NCI-H2081 (cell line): Measurements from ENCODE around the gene ADAMTS2.

Experiments used
- DNase-seq, 2 experiments: peaks; one replicate each; lab custom pipeline; 2025; lab: John Stamatoyannopoulos, UW

The ADAMTS2 gene

GRCh38 chr5:179254638-179255271, 90.5 kb downstream of the ADAMTS2 start:
- DNase-seq: no peak

DNA sequence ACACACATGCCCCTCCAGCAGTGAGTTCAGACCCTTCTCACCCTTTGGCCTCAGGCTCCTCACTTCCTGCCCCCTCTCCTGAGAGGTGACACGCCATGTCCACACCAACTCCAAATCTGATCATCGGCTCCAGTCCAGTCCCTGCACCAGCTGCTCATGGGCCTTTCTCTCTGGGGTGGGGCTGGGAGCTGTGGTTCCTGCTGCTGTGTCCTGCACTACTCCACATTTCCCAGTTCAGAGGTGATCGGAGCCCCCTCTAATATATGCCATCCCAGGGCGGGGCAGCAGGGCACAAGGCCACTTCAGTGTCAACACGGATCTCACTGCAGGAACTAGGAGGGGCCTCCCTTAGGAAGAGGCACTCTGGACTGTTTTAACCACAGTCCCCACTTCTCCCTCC, 91.5 kb downstream of the ADAMTS2 start:
- no peak for DNase-seq

DNA sequence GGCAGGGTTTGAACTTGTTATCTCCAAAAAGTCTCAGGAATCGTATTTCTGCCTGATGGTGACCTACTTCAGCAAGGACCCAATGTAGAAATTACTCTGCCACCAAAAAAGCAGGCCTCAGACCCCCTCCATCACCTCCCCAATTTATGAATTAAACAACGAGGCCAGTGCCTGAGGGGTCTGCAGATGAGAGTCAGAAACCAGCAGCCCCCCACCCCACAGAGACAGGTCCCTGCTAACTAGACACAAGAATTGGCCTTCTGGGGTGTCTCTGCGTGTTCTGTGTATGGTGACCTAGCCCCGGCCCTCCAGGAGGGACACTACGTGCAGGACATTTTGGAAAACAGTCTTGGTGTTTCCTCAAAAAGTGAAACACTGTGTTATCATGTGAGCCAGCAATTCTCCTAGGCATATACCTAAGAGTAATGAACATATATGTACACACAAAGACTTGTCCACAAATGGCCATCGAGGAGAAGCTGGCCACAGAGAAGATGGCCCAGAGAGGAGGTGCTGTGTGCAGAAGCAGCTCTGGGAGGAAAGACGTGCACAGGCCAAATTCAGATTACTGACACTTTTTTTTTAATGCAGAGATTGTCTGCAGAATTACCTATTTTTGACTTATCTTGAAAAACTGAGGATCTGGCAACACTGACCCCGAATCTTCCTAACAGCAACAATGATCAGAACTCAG, 93.8 kb downstream of the ADAMTS2 start:
- DNase-seq: no peak

DNA sequence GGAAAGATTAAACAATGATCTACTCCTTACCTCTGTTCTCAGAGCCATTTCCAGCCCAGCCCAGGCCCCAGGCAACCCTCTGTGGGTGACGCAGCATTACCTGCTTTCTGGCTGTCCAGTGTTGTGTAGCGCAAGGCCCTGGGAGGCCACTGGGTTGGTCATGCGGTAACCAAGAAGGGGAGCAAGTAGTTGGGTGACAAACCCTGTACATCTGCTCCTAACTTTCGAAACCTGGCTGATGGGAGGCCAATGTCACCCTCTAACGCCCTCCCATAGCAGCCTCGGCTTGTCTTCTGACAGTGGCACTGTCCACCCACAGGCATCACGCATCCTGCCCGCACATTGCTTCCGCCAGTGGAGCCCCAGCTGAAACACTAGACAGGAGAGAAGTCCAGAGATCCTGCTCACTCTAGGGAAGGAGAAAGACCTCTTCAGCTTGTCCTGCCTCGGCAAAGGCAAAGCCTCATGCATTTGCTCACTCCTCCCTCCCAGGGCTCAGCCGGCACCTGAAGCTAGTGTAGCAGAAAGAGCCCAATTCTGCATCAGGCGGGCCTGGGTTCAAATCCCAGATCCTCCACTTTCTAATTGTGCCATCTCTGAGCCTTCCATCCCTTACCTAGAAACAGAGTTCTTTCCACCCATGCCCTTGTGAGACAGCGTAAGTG, 94.6 kb downstream of the ADAMTS2 start:
- no peak for DNase-seq

- no peak for DNase-seq
Measured at GRCh38 chr5:179246227-179246626, 99.0 kb downstream of the ADAMTS2 start.

DNA sequence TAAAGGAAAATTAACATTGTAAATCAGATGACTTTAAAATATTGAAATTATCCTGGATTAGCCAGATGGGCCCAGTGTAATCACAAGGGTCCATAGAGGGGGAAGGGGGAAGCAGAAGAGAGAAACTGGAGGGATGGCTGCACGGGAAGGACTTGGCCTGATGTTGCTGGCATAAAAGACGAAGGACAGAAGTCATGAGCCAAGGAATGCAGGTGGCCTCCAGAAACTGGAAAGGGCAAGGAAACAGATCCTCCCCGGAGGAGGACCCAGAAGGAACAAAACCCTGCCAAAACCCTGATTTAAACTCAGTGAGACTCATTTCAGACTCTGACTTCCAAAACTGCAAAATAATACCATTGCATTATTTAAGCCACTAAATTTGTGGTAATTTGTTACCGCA, 100.2 kb downstream of the ADAMTS2 start:
- DNase-seq: no peak

DNA sequence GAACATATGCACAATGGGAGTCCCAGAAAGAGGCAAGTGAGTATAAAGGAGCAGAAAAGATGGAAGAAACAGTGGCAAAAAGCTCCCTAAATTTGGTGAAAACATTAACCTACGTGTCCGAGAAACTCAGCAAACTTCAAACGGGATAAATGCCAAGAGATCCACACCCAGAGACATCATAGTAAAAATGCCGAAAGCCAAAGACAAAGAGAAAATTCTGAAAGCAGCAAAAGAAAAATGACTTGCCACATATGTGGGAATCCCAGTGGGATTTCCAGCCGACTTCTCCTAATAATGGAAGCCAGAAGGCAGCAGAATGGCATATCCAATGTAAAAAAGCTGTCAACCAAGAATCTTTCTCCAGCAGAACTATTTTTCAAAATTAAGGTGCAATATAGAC, 101.2 kb downstream of the ADAMTS2 start:
- DNase-seq: no peak

GRCh38 chr5:179243333-179243732, 101.9 kb downstream of the ADAMTS2 start:
- no peak for DNase-seq

DNA sequence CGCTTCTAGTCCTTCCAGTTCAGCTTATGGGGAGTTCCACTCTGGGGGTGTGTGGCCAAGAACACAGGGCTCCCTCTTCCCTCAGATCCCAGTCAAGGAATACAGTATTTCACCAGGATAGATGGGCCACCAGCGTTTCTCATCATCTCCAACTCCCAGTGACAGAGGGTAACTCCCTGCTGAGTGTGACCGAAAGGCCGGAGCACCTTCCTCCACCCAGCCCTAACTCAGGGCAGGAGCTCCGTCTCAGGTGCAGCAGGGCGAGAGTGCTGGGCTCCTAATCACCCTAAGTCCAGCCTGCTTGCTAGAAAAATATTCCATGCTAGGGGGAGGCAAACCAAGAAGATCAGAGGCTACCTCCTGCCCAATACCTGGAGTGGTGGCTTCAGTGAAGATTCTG, 102.6 kb downstream of the ADAMTS2 start:
- no peak for DNase-seq

GRCh38 chr5:179241764-179242370, 103.4 kb downstream of the ADAMTS2 start:
- DNase-seq: no peak

DNA sequence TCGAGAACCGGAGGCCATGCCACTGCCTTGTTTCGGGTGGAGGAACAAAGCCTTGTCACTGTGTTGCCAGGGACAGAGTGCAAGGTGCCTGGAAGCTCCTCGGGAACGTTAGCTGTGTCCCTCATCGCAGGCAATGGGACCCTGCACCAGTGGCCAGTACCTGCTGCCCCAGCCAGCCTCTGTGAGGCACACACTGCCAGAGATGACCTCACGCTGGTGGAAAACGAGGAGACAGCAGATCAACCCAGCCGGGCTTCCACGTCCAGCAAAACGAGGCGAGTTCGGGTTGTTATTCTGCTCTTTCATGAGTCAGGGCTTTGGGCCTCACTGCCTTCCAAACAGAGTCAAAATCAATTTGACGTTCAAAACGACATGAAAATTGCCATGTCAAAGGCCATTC, 104.1 kb downstream of the ADAMTS2 start:
- no peak for DNase-seq

GRCh38 chr5:179240561-179240960, 104.7 kb downstream of the ADAMTS2 start:
- DNase-seq: no peak

DNA sequence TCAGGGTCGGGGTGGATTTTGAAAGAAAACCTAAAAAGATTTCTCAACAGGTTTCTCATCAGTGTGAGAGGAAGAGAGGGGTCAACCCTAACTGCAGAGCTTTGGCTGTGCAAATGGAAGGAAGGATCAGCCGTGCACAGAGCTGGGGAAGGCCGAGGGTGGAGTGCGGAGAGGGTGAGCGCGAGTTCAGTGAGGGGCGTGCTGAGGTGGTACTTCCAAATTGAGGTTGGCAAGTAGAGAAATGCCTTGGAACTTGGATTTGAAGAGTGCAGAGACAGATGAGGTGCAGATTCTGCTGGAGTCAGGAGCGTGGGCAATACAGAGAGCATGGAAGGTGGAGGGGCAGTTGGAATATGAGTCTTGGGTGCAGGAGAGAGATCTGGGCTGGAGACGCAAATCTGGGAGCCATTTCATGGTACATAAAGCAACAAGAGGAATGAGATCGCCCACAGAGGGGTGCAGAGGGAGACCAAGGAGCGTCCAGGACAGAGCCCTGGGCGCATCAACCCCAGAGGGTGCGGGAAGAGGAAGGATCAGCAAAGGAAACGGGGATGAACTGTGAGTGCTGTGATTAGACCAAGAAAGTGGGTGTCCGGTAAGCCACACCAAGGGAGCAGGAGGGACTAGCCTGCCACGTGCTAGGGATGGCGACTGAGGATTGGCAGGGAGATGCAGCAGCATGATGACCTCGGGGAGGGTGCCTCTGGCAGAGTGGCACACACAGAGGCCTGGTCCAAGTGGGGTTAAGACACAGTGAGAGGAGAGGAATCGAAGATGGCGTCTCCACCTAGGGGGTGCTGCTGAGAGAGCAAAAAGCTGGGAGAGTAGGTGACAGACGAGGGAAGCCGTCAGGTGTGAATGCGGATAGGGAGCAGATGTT, 105.8 kb downstream of the ADAMTS2 start:
- DNase-seq: no peak

GRCh38 chr5:179238628-179238970, 106.7 kb downstream of the ADAMTS2 start:
- no peak for DNase-seq

GRCh38 chr5:179237770-179238627, 107.3 kb downstream of the ADAMTS2 start:
- DNase-seq: no peak

DNA sequence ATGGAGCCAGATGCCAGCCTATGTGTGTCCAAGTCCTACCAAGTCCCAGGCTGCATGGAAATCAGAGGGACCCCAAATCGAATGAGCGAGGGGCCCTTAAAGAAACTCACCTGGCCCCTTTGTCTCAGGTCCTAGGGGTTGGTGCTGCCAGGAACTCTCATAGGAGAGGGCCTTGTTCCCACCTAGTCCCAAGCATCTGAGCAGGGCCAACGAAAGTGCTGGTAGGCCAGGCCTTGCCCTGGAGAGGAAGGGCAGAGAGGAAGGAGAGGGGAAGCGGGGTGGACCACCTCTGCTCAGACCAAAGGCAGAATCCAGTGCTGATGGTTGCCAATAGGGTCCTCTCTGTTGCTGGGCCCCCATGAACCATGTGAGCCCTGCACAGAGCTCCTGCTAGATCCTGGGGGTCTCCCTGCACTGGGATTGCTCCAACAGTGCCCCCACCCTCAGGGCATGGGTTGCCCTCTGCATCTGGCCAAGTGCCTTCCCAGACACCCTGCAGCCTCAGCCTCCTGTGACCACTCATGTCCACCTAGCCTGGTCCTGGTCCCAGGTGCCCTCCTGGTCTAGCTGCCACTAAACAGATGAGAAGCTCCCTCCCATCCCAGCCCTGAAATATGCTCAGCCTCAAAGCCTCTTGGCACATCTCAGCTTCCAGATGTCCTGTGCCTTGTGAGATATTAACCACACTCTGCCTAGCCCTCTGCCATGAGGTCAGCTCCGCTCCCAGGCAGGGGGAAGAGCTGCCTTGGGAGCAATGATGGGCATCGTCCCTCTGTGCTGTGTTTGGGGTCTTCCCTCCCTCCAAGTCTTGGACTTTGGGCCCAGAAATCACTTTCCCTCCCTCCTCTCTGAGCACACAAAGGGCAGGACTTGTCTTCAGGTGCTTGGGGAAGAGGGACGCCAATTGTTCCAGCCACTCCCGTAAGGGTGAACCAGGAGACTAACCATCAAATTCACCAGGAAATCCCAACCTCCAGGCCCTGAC, 109.6 kb downstream of the ADAMTS2 start:
- no peak for DNase-seq

GRCh38 chr5:179234563-179235135, 110.6 kb downstream of the ADAMTS2 start:
- DNase-seq: no peak

DNA sequence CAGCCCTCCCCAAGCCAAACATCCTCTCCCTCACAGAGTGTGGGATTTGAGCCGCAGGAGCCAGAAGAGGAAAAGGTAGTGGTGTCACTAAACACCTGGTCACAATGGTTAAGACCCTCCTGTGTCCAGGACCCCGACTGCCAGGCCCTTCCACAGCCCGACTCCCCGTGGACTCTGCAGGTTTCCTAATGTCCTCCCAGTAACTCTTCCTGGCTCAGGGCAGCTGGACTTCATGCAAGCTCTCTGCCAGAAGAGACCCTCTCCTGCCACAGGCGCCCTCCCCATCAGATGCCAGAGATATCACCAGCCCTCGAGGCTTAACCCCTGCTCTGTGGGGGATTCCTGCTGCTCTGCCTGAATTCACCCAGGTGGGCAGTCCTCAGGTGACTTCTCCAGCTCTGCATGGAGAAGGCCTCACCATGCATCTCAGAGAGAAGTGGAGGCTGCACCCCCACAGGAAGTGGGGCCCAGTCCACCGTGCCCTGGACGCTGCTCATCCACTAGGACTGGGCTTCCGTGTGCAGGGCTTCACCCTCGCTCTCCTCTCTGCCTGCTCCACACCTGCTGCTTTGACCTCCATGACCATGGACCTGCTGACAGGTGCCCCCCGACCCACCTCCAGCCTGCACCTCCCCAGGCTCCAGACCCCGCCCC, 111.2 kb downstream of the ADAMTS2 start:
- DNase-seq: no peak
